ENCODE data around the gene SNX8.

Gene SNX8

GRCh38 chr7:2257046-2257551 is 57.1 kb downstream of the SNX8 start:
- DNase-seq = no peak
- ChIA-PET CTCF (no interaction called here), POLR2A (no interaction called here)
- no peak overlapping the region for H3K27ac ChIP-seq (ENCODE audit: insufficient read depth in 1 of 2, low read depth in 1 of 2, low read length in 2 of 2, poor library complexity in 1 of 2, severe bottlenecking in 2 of 2)
- H3K4me1 ChIP-seq (ENCODE audit: control extremely low read depth in 1 of 4, control insufficient read depth in 4 of 4, insufficient read depth in 4 of 4, low read length in 3 of 4) = peaks cover 0 to 21% (median 15%) of the 10 kb centered on the region in 4 experiments
- WGBS (ENCODE audit: insufficient coverage) = 97% methylated on average over 35 of the region's 38 CpGs
- no peaks in the 10 kb centered on the region for H3K9me3 ChIP-seq (ENCODE audit: control extremely low read depth in 1 of 5, control insufficient read depth in 4 of 5, insufficient read depth in 2 of 5, low read depth in 1 of 5, low read length in 4 of 5)
- peaks cover 0 to 69% (median 9%) of the 10 kb centered on the region in 4 experiments for H3K36me3 ChIP-seq (ENCODE audit: control insufficient read depth in 4 of 4, insufficient read depth in 4 of 4, low read length in 3 of 4)
- no peaks in the 10 kb centered on the region for H3K27me3 ChIP-seq (replicated peaks in 2 of 5; ENCODE audit: control insufficient read depth in 4 of 5, insufficient read depth in 5 of 5, low read length in 4 of 5)
- no peak overlapping the region for H3K4me3 ChIP-seq (ENCODE audit: control insufficient read depth in 1 of 7, extremely low read depth in 1 of 7, insufficient read depth in 4 of 7, low read depth in 2 of 7, low read length in 6 of 7)

GRCh38 chr7:2256306-2257045 is 57.8 kb downstream of the SNX8 start:
- Histone ChIP-seq H3K36me3 (ENCODE audit: control insufficient read depth in 4 of 4, insufficient read depth in 4 of 4, low read length in 3 of 4) (peaks cover 1 to 70% (median 10%) of the 10 kb centered on the region in 4 experiments), H3K4me3 (ENCODE audit: control insufficient read depth in 1 of 7, extremely low read depth in 1 of 7, insufficient read depth in 4 of 7, low read depth in 2 of 7, low read length in 6 of 7) (no peak overlapping the region), H3K9me3 (ENCODE audit: control extremely low read depth in 1 of 5, control insufficient read depth in 4 of 5, insufficient read depth in 2 of 5, low read depth in 1 of 5, low read length in 4 of 5) (no peaks in the 10 kb centered on the region), H3K4me1 (ENCODE audit: control extremely low read depth in 1 of 4, control insufficient read depth in 4 of 4, insufficient read depth in 4 of 4, low read length in 3 of 4) (peaks cover 0 to 21% (median 14%) of the 10 kb centered on the region in 4 experiments), H3K27me3 (replicated peaks in 2 of 5; ENCODE audit: control insufficient read depth in 4 of 5, insufficient read depth in 5 of 5, low read length in 4 of 5) (no peaks in the 10 kb centered on the region), H3K27ac (ENCODE audit: insufficient read depth in 1 of 2, low read depth in 1 of 2, low read length in 2 of 2, poor library complexity in 1 of 2, severe bottlenecking in 2 of 2) (no peak overlapping the region)
- ChIA-PET CTCF (no interaction called here), POLR2A (no interaction called here)
- 98% methylated on average over 41 of the region's 44 CpGs for WGBS (ENCODE audit: insufficient coverage)
- DNase-seq = no peak

GRCh38 chr7:2255145-2256139 is 58.8 kb downstream of the SNX8 start:
- WGBS (ENCODE audit: insufficient coverage) = 94% methylated on average over 24 of the region's 33 CpGs
- Histone ChIP-seq H3K4me1 (ENCODE audit: control extremely low read depth in 1 of 4, control insufficient read depth in 4 of 4, insufficient read depth in 4 of 4, low read length in 3 of 4) (peaks cover 0 to 21% (median 13%) of the 10 kb centered on the region in 4 experiments), H3K9me3 (ENCODE audit: control extremely low read depth in 1 of 5, control insufficient read depth in 4 of 5, insufficient read depth in 2 of 5, low read depth in 1 of 5, low read length in 4 of 5) (no peaks in the 10 kb centered on the region), H3K4me3 (ENCODE audit: control insufficient read depth in 1 of 7, extremely low read depth in 1 of 7, insufficient read depth in 4 of 7, low read depth in 2 of 7, low read length in 6 of 7) (no peak overlapping the region), H3K27me3 (replicated peaks in 2 of 5; ENCODE audit: control insufficient read depth in 4 of 5, insufficient read depth in 5 of 5, low read length in 4 of 5) (no peaks in the 10 kb centered on the region), H3K27ac (ENCODE audit: insufficient read depth in 1 of 2, low read depth in 1 of 2, low read length in 2 of 2, poor library complexity in 1 of 2, severe bottlenecking in 2 of 2) (no peak overlapping the region), H3K36me3 (ENCODE audit: control insufficient read depth in 4 of 4, insufficient read depth in 4 of 4, low read length in 3 of 4) (peaks cover 3 to 73% (median 11%) of the 10 kb centered on the region in 4 experiments)
- ChIA-PET POLR2A (no interaction called here), CTCF (interaction anchor here (1.1 kb wide), 1 partner anchor 17 kb away, joined by 3 read pairs; no protein-coding TSS in a partner anchor)
- no peak for DNase-seq

- ChIA-PET POLR2A (no interaction called here), CTCF (interaction anchor here (1.1 to 1.3 kb wide), 2 partner anchors 13 to 16 kb away, joined by 3 read pairs; no protein-coding TSS in a partner anchor)
- H3K4me1 ChIP-seq (ENCODE audit: control extremely low read depth in 1 of 4, control insufficient read depth in 4 of 4, insufficient read depth in 4 of 4, low read length in 3 of 4) = peaks cover 0 to 28% (median 18%) of the 10 kb centered on the region in 4 experiments
- 97% methylated on average over 31 of the region's 31 CpGs for WGBS (ENCODE audit: insufficient coverage)
- H3K4me3 ChIP-seq (ENCODE audit: control insufficient read depth in 1 of 7, extremely low read depth in 1 of 7, insufficient read depth in 4 of 7, low read depth in 2 of 7, low read length in 6 of 7) = no peak overlapping the region
- no peak for DNase-seq
- H3K27me3 ChIP-seq (replicated peaks in 2 of 5; ENCODE audit: control insufficient read depth in 4 of 5, insufficient read depth in 5 of 5, low read length in 4 of 5) = no peaks in the 10 kb centered on the region
- H3K9me3 ChIP-seq (ENCODE audit: control extremely low read depth in 1 of 5, control insufficient read depth in 4 of 5, insufficient read depth in 2 of 5, low read depth in 1 of 5, low read length in 4 of 5) = no peaks in the 10 kb centered on the region
- peaks cover 3 to 68% (median 11%) of the 10 kb centered on the region in 4 experiments for H3K36me3 ChIP-seq (ENCODE audit: control insufficient read depth in 4 of 4, insufficient read depth in 4 of 4, low read length in 3 of 4)
- no peak overlapping the region for H3K27ac ChIP-seq (ENCODE audit: insufficient read depth in 1 of 2, low read depth in 1 of 2, low read length in 2 of 2, poor library complexity in 1 of 2, severe bottlenecking in 2 of 2)
Measured at GRCh38 chr7:2254429-2255144, 59.7 kb downstream of the SNX8 start.

- ChIA-PET CTCF (interaction anchor here (1.3 kb wide), 1 partner anchor 12 kb away, joined by 3 read pairs; no protein-coding TSS in a partner anchor), POLR2A (no interaction called here)
- H3K4me1 ChIP-seq (ENCODE audit: control extremely low read depth in 1 of 4, control insufficient read depth in 4 of 4, insufficient read depth in 4 of 4, low read length in 3 of 4) = peaks cover 4 to 37% (median 27%) of the 10 kb centered on the region in 4 experiments
- WGBS (ENCODE audit: insufficient coverage) = 93% methylated on average over 32 of the region's 32 CpGs
- H3K27ac ChIP-seq (ENCODE audit: insufficient read depth in 1 of 2, low read depth in 1 of 2, low read length in 2 of 2, poor library complexity in 1 of 2, severe bottlenecking in 2 of 2) = no peak overlapping the region
- no peaks in the 10 kb centered on the region for H3K9me3 ChIP-seq (ENCODE audit: control extremely low read depth in 1 of 5, control insufficient read depth in 4 of 5, insufficient read depth in 2 of 5, low read depth in 1 of 5, low read length in 4 of 5)
- no peaks in the 10 kb centered on the region for H3K27me3 ChIP-seq (replicated peaks in 2 of 5; ENCODE audit: control insufficient read depth in 4 of 5, insufficient read depth in 5 of 5, low read length in 4 of 5)
- peaks cover 3 to 63% (median 11%) of the 10 kb centered on the region in 4 experiments for H3K36me3 ChIP-seq (ENCODE audit: control insufficient read depth in 4 of 4, insufficient read depth in 4 of 4, low read length in 3 of 4)
- no peak overlapping the region for H3K4me3 ChIP-seq (ENCODE audit: control insufficient read depth in 1 of 7, extremely low read depth in 1 of 7, insufficient read depth in 4 of 7, low read depth in 2 of 7, low read length in 6 of 7)
- no peak for DNase-seq
Measured at GRCh38 chr7:2253525-2254244, 60.6 kb downstream of the SNX8 start.

GRCh38 chr7:2253021-2253420 is 61.2 kb downstream of the SNX8 start:
- ChIA-PET CTCF (no interaction called here), POLR2A (no interaction called here)
- Histone ChIP-seq H3K36me3 (ENCODE audit: control insufficient read depth in 4 of 4, insufficient read depth in 4 of 4, low read length in 3 of 4) (peaks cover 3 to 61% (median 11%) of the 10 kb centered on the region in 4 experiments), H3K9me3 (ENCODE audit: control extremely low read depth in 1 of 5, control insufficient read depth in 4 of 5, insufficient read depth in 2 of 5, low read depth in 1 of 5, low read length in 4 of 5) (no peaks in the 10 kb centered on the region), H3K4me3 (ENCODE audit: control insufficient read depth in 1 of 7, extremely low read depth in 1 of 7, insufficient read depth in 4 of 7, low read depth in 2 of 7, low read length in 6 of 7) (no peak overlapping the region), H3K4me1 (ENCODE audit: control extremely low read depth in 1 of 4, control insufficient read depth in 4 of 4, insufficient read depth in 4 of 4, low read length in 3 of 4) (peaks cover 5 to 44% (median 34%) of the 10 kb centered on the region in 4 experiments), H3K27ac (ENCODE audit: insufficient read depth in 1 of 2, low read depth in 1 of 2, low read length in 2 of 2, poor library complexity in 1 of 2, severe bottlenecking in 2 of 2) (no peak overlapping the region), H3K27me3 (replicated peaks in 2 of 5; ENCODE audit: control insufficient read depth in 4 of 5, insufficient read depth in 5 of 5, low read length in 4 of 5) (no peaks in the 10 kb centered on the region)
- DNase-seq = no peak
- 94% methylated on average over 9 of the region's 9 CpGs for WGBS (ENCODE audit: insufficient coverage)

Measured in common myeloid progenitor, CD34-positive (primary cell).